Effector memory CD4-positive, alpha-beta T cell (primary cell): ENCODE results near the gene METTL24.

Experiments used
- DNase-seq, 3 donors: peaks; one replicate each; pipeline ENCODE4 v3.0.0-alpha.2; 2020
- H3K27ac ChIP-seq: 2 replicates; pipeline ENCODE4 v1.7.0; 2013; ENCODE audit warnings: mild to moderate bottlenecking, low read length, moderate library complexity; ENCODE audit not compliant: insufficient read depth, poor library complexity, severe bottlenecking
- H3K27me3 ChIP-seq: replicated peaks from 2 replicates; pipeline ENCODE4 v1.7.0; 2013; ENCODE audit warnings: mild to moderate bottlenecking, low read length; ENCODE audit not compliant: insufficient read depth, control insufficient read depth, poor library complexity, severe bottlenecking
- H3K36me3 ChIP-seq: 2 replicates; pipeline ENCODE4 v1.7.0; 2013; ENCODE audit warnings: mild to moderate bottlenecking, low read length, moderate library complexity; ENCODE audit not compliant: control insufficient read depth, insufficient read depth
- H3K4me1 ChIP-seq: 2 replicates; pipeline ENCODE4 v1.7.0; 2013; ENCODE audit warnings: low read length, mild to moderate bottlenecking; ENCODE audit not compliant: control insufficient read depth, insufficient read depth, poor library complexity, severe bottlenecking
- H3K4me3 ChIP-seq: 2 replicates; pipeline ENCODE4 v1.7.0; 2013; ENCODE audit warnings: low read length, low read depth, mild to moderate bottlenecking; ENCODE audit not compliant: insufficient read depth, poor library complexity, severe bottlenecking
- H3K9me3 ChIP-seq: 2 replicates; pipeline ENCODE4 v1.7.0; 2013; ENCODE audit warnings: mild to moderate bottlenecking, low read length, moderate library complexity; ENCODE audit not compliant: control insufficient read depth
- total RNA-seq, 3 donors: gene quantifications; one replicate each; lab custom pipeline; 2026; lab: John Stamatoyannopoulos, UW

The METTL24 gene
- 0.52 to 2.8 (median 0.77) reads per million in 3 donors for total RNA-seq

DNA sequence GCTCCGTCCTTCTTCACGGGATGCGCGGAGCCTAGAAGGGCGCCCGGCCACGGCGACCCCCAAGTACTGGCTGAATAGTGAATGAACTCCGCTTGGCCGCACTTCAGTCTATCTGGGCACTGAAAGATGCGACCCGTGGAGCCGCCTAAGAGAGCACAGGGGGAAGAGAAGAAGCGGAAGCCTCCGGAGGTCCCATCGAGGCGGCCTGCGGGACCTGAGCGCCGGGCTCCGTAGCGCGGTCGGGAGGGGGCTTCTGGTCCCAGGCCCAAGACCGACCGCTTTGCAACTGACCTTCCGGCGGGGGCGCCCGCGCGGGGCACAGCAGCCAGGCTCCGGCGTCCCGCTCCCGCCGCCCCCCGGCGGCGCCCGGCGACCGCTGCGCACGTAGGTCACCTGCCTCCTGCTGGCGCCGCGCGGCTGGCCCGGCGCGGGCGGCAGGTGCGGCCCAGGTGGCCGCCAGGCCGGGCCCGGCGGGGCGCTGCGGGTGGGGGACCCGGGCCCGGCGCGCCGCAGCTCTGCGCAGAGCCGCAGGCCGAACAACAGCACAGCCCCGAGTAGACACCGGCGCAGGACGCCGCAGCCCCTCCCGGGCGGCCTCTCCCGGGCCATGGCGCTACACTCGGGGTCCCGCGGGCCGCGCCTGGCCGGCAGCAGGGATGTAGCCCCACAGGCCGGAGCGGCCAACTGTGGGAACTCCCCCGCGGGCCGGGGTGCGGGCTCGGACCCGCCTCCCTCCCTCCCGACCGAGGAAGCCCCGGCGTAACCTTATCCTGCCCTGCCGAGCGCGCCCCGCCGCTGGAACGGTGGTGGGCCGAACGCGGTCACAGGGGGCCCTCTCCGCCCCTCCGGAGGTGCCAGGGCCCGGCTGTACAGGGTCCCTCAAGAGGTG is at the start of gene METTL24:
METTL24 (minus strand) TSS at position 686 of the 889 bp plus-strand sequence; CDS start at position 609, 77 bp downstream.
- no peaks in the 10 kb centered on the region for H3K9me3 ChIP-seq
- no peak within 1 kb of the TSS for H3K27ac ChIP-seq
- no peak within 1 kb of the TSS for H3K4me3 ChIP-seq
- peaks cover 10% of the 10 kb centered on the region for H3K27me3 ChIP-seq
- peaks cover 3% of the 10 kb centered on the region for H3K4me1 ChIP-seq
- no peaks in the 10 kb centered on the region for H3K36me3 ChIP-seq
- no peak for DNase-seq

GRCh38 chr6:110404607-110405006 is 46.5 kb upstream of the METTL24 start:
- Histone ChIP-seq H3K27ac (no peak overlapping the region), H3K4me1 (no peaks in the 10 kb centered on the region), H3K27me3 (no peaks in the 10 kb centered on the region), H3K9me3 (no peaks in the 10 kb centered on the region), H3K36me3 (no peaks in the 10 kb centered on the region), H3K4me3 (no peak overlapping the region)
- no peak for DNase-seq

DNA sequence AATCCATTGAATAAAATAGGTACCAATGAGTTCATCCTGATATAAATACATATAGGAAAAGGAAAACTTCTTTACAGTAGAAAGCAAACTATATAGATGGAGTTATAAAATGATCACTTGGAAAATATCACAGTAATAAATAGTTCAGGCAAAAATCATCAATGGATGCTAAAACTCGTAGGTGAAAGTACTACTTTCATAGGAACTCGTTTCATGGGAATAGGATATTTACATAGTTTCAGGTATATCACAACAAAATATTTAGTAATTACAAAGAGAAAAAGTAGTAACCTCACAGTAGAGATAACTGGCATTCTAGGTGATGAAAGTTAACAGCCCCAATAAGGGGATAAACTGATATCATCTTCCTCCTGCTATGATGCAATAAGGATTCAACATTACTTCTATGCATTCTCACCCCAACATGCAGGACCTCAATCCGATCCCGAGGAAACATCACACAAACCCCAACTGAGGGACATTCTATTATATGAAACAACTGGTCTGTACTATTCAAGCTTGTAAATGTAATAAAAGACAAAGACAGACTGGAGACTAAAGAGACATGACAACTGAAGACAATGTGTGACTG is 43.5 kb upstream of the METTL24 start:
- Histone ChIP-seq H3K4me3 (no peak overlapping the region), H3K4me1 (no peaks in the 10 kb centered on the region), H3K27me3 (no peaks in the 10 kb centered on the region), H3K36me3 (no peaks in the 10 kb centered on the region), H3K9me3 (no peaks in the 10 kb centered on the region), H3K27ac (no peak overlapping the region)
- no peak for DNase-seq

- H3K27ac ChIP-seq = no peak overlapping the region
- no peak for DNase-seq
- H3K27me3 ChIP-seq = no peaks in the 10 kb centered on the region
- H3K4me3 ChIP-seq = peak overlapping the region; percentile 22
- no peaks in the 10 kb centered on the region for H3K4me1 ChIP-seq
- no peaks in the 10 kb centered on the region for H3K9me3 ChIP-seq
- H3K36me3 ChIP-seq = no peaks in the 10 kb centered on the region
Measured at GRCh38 chr6:110400208-110400607, 42.1 kb upstream of the METTL24 start.

DNA sequence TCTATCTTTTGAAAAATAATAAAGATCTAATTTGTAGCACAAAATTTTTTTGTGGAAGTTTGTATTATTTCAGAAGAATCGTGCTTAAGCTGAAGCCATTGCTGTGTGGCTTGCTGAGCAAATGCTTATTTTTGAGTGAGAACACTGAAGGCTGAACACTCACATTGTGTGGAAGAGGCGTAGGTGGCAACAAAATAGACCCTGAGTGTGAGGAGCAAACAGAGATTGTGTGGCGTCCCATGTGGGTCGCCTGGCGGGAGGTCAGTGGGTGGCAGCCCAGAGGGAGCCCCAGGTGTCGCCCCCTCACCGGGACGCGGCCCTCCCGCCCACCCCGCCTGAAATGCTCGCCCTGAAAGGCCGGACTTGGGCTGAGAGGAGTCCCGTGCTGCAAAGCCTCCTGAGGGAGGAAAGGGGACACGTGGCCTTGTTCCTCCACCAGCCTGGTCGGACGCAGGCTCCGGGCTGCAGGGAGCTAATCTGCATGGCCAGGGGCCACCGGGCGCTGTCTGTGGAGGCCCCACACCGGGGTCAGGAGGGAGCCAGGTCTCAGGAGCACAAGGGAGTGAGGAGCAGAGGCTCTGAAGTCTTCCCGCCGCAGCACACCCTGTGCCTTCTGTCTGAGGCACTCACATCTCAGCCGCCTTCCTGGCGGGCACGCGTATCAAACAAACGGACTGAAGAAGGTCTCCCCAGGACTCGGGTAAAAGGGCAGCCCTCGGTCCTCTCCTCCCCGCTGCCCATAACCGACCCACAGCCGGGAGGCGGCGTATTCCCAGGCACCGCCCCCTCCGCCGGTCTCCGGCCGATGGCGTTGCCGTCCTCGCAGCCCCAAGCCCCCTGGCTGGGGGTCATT is 41.3 kb upstream of the METTL24 start:
- Histone ChIP-seq H3K36me3 (no peaks in the 10 kb centered on the region), H3K4me1 (no peaks in the 10 kb centered on the region), H3K27me3 (no peaks in the 10 kb centered on the region), H3K9me3 (no peaks in the 10 kb centered on the region), H3K4me3 (peak overlapping the region; percentile 22), H3K27ac (no peak overlapping the region)
- DNase-seq = no peak

- DNase-seq = no peak
- no peak overlapping the region for H3K4me3 ChIP-seq
- no peaks in the 10 kb centered on the region for H3K36me3 ChIP-seq
- no peaks in the 10 kb centered on the region for H3K9me3 ChIP-seq
- no peak overlapping the region for H3K27ac ChIP-seq
- no peaks in the 10 kb centered on the region for H3K4me1 ChIP-seq
- no peaks in the 10 kb centered on the region for H3K27me3 ChIP-seq
Measured at GRCh38 chr6:110398778-110399177, 40.6 kb upstream of the METTL24 start.

- Histone ChIP-seq H3K9me3 (no peaks in the 10 kb centered on the region), H3K4me1 (no peaks in the 10 kb centered on the region), H3K27ac (no peak overlapping the region), H3K36me3 (no peaks in the 10 kb centered on the region), H3K27me3 (no peaks in the 10 kb centered on the region), H3K4me3 (no peak overlapping the region)
- no peak for DNase-seq
Measured at GRCh38 chr6:110395221-110395620, 37.1 kb upstream of the METTL24 start.

GRCh38 chr6:110394409-110394808 is 36.3 kb upstream of the METTL24 start:
- Histone ChIP-seq H3K4me3 (no peak overlapping the region), H3K27ac (no peak overlapping the region), H3K36me3 (no peaks in the 10 kb centered on the region), H3K4me1 (no peaks in the 10 kb centered on the region), H3K27me3 (no peaks in the 10 kb centered on the region), H3K9me3 (no peaks in the 10 kb centered on the region)
- no peak for DNase-seq

DNA sequence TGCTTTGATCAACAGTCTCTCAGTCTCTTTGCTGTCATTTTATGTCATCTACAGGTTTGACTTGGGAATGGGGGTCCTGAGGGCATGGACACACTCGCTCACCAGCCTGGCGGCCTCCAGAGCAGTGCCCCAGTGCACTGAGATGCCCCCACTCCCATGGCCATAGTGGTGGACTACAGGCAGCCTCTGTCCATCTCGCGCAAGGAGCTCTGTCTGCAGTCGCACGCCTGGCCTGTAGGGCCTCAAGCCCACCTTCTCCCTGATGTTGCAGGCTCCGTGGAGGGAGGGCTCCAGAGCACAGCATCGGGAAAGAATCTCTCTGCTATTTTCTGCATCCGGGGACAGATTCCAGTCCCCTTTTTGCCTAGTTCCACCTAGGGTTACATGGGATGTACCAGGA is 34.6 kb upstream of the METTL24 start:
- Histone ChIP-seq H3K4me1 (no peaks in the 10 kb centered on the region), H3K9me3 (no peaks in the 10 kb centered on the region), H3K27me3 (no peaks in the 10 kb centered on the region), H3K27ac (no peak overlapping the region), H3K36me3 (no peaks in the 10 kb centered on the region), H3K4me3 (no peak overlapping the region)
- DNase-seq = no peak
